ENCODE measurements around the gene CA10. TPM values are rescaled to one million over a fixed set of nuclear protein-coding genes. Genes with fewer than 3 reads are reported as not detected.

The CA10 gene
- total RNA-seq, 1 donor from 2014 or later, result 1.3 TPM

- Mint-ChIP-seq H3K27me3 (ENCODE audit: unreplicated experiment) (peaks cover 2% of the 10 kb centered on the region), H3K9me3 (ENCODE audit: unreplicated experiment) (peaks cover 1% of the 10 kb centered on the region), H3K27ac (ENCODE audit: unreplicated experiment) (peak overlapping the region; percentile 71), H3K36me3 (ENCODE audit: unreplicated experiment) (no peaks in the 10 kb centered on the region), H3K4me1 (ENCODE audit: low read depth, unreplicated experiment) (peaks cover 12% of the 10 kb centered on the region), H3K4me3 (ENCODE audit: unreplicated experiment) (no peak overlapping the region)
- TF ChIP-seq CTCF (IDR thresholded peaks at IDR 0.05; ENCODE audit: partially characterized antibody, unreplicated experiment), result no peak
- DNase-seq, result peak; percentile 38
These were observed 546.9 kb downstream of the CA10 start for GRCh38 chr17:51611585-51611984.

- H3K36me3 Mint-ChIP-seq (ENCODE audit: unreplicated experiment), result no peaks in the 10 kb centered on the region
- peaks cover 2% of the 10 kb centered on the region for H3K27me3 Mint-ChIP-seq (ENCODE audit: unreplicated experiment)
- DNase-seq, result no peak
- no peak overlapping the region for H3K27ac Mint-ChIP-seq (ENCODE audit: unreplicated experiment)
- TF ChIP-seq CTCF (IDR thresholded peaks at IDR 0.05; ENCODE audit: partially characterized antibody, unreplicated experiment), result no peak
- H3K9me3 Mint-ChIP-seq (ENCODE audit: unreplicated experiment), result peaks cover 1% of the 10 kb centered on the region
- H3K4me1 Mint-ChIP-seq (ENCODE audit: low read depth, unreplicated experiment), result peaks cover 12% of the 10 kb centered on the region
- no peak overlapping the region for H3K4me3 Mint-ChIP-seq (ENCODE audit: unreplicated experiment)
These were observed 547.7 kb downstream of the CA10 start for GRCh38 chr17:51610834-51611233.

GRCh38 chr17:51610155-51610554 lies 548.4 kb downstream of the CA10 start:
- H3K4me1 Mint-ChIP-seq (ENCODE audit: low read depth, unreplicated experiment), result peaks cover 12% of the 10 kb centered on the region
- peaks cover 2% of the 10 kb centered on the region for H3K27me3 Mint-ChIP-seq (ENCODE audit: unreplicated experiment)
- peaks cover 1% of the 10 kb centered on the region for H3K9me3 Mint-ChIP-seq (ENCODE audit: unreplicated experiment)
- H3K27ac Mint-ChIP-seq (ENCODE audit: unreplicated experiment), result no peak overlapping the region
- no peak overlapping the region for H3K4me3 Mint-ChIP-seq (ENCODE audit: unreplicated experiment)
- DNase-seq, result no peak
- no peak for TF ChIP-seq CTCF (IDR thresholded peaks at IDR 0.05; ENCODE audit: partially characterized antibody, unreplicated experiment)
- peaks cover 3% of the 10 kb centered on the region for H3K36me3 Mint-ChIP-seq (ENCODE audit: unreplicated experiment)

GRCh38 chr17:51608251-51608933 lies 550.1 kb downstream of the CA10 start:
- peaks cover 2% of the 10 kb centered on the region for H3K27me3 Mint-ChIP-seq (ENCODE audit: unreplicated experiment)
- H3K4me3 Mint-ChIP-seq (ENCODE audit: unreplicated experiment), result no peak overlapping the region
- peaks cover 12% of the 10 kb centered on the region for H3K4me1 Mint-ChIP-seq (ENCODE audit: low read depth, unreplicated experiment)
- DNase-seq, result no peak
- peaks cover 3% of the 10 kb centered on the region for H3K36me3 Mint-ChIP-seq (ENCODE audit: unreplicated experiment)
- H3K27ac Mint-ChIP-seq (ENCODE audit: unreplicated experiment), result no peak overlapping the region
- H3K9me3 Mint-ChIP-seq (ENCODE audit: unreplicated experiment), result no peaks in the 10 kb centered on the region
- TF ChIP-seq CTCF (IDR thresholded peaks at IDR 0.05; ENCODE audit: partially characterized antibody, unreplicated experiment), result no peak

- Mint-ChIP-seq H3K4me3 (ENCODE audit: unreplicated experiment) (no peak overlapping the region), H3K27ac (ENCODE audit: unreplicated experiment) (no peak overlapping the region), H3K36me3 (ENCODE audit: unreplicated experiment) (peaks cover 3% of the 10 kb centered on the region), H3K27me3 (ENCODE audit: unreplicated experiment) (peaks cover 2% of the 10 kb centered on the region), H3K9me3 (ENCODE audit: unreplicated experiment) (no peaks in the 10 kb centered on the region), H3K4me1 (ENCODE audit: low read depth, unreplicated experiment) (peaks cover 12% of the 10 kb centered on the region)
- TF ChIP-seq CTCF (IDR thresholded peaks at IDR 0.05; ENCODE audit: partially characterized antibody, unreplicated experiment), result no peak
- DNase-seq, result no peak
These were observed 551.0 kb downstream of the CA10 start for GRCh38 chr17:51607512-51607911.

All from glutamatergic neuron (in vitro differentiated cells).